WTC11 (cell line): Measurements from ENCODE around the gene NCKAP5.

Experiments
- CREB1 ChIP-seq: sonication (generic); formaldehyde crosslinking; IDR thresholded peaks from 2 replicates; pipeline ENCODE4 v1.8.0; 2023; ENCODE audit warnings: mild to moderate bottlenecking, missing genetic modification reagents
- CTCF ChIP-seq: fragments of 200-600 bp; IDR thresholded peaks from 2 replicates; pipeline ENCODE4 v1.8.0; 2022; ENCODE audit warnings: antibody characterized with exemption
- NFE2L1 ChIP-seq: sonication (generic); formaldehyde crosslinking; IDR thresholded peaks from 2 replicates; pipeline ENCODE4 v1.8.1; 2023; ENCODE audit warnings: missing genetic modification reagents
- RELA ChIP-seq: sonication (generic); formaldehyde crosslinking; IDR thresholded peaks from 2 replicates; pipeline ENCODE4 v1.8.1; 2022; ENCODE audit warnings: missing genetic modification reagents, mild to moderate bottlenecking, borderline replicate concordance
- SP1 ChIP-seq: sonication (generic); formaldehyde crosslinking; conservative IDR thresholded peaks from 2 replicates; pipeline ENCODE4 v1.8.1; 2022; ENCODE audit warnings: missing genetic modification reagents
- STAT6 ChIP-seq: sonication (generic); formaldehyde crosslinking; conservative IDR thresholded peaks from 2 replicates; pipeline ENCODE4 v1.8.1; 2023; ENCODE audit warnings: mild to moderate bottlenecking, low read depth, missing genetic modification reagents, moderate library complexity
- TEAD4 ChIP-seq: sonication (generic); formaldehyde crosslinking; IDR thresholded peaks from 2 replicates; pipeline ENCODE4 v1.8.0; 2022; ENCODE audit warnings: mild to moderate bottlenecking, missing genetic modification reagents
- ZMAT4 ChIP-seq: fragments of 250-450 bp; sonication (Bioruptor Pico); IDR thresholded peaks from 2 replicates; pipeline ENCODE4 v1.9.0; 2021; ENCODE audit warnings: mild to moderate bottlenecking
- ZNF423 ChIP-seq: fragments of 250-450 bp; sonication (Bioruptor Pico); IDR thresholded peaks from 2 replicates; pipeline ENCODE4 v2.1.2; 2022; ENCODE audit warnings: mild to moderate bottlenecking, moderate library complexity
- ZNF425 ChIP-seq: fragments of 250-450 bp; sonication (Bioruptor Pico); conservative IDR thresholded peaks from 2 replicates; pipeline ENCODE4 v1.9.0; 2021; ENCODE audit warnings: mild to moderate bottlenecking
- TF ChIP-seq, protein P1 (sequence below): sonication (generic); formaldehyde crosslinking; conservative IDR thresholded peaks from 2 replicates; pipeline ENCODE4 v1.8.1; 2022; ENCODE audit warnings: mild to moderate bottlenecking, missing genetic modification reagents
- TF ChIP-seq, protein P2 (sequence below): sonication (generic); formaldehyde crosslinking; IDR thresholded peaks from 2 replicates; pipeline ENCODE4 v1.8.0; 2022; ENCODE audit warnings: mild to moderate bottlenecking, missing genetic modification reagents
- TF ChIP-seq, protein P3 (sequence below): sonication (generic); formaldehyde crosslinking; IDR thresholded peaks from 2 replicates; pipeline ENCODE4 v1.8.1; 2023; ENCODE audit warnings: mild to moderate bottlenecking, missing genetic modification reagents

- TF ChIP-seq CTCF (no peak), ZNF425 (no peak), ZNF423 (CRISPR knock-in tag) (no peak), TEAD4 (CRISPR knock-in tag) (no peak), CREB1 (CRISPR knock-in tag) (no peak), STAT6 (CRISPR knock-in tag) (no peak), ZMAT4 (CRISPR knock-in tag) (no peak), RELA (CRISPR knock-in tag) (no peak), SP1 (CRISPR knock-in tag) (no peak), NFE2L1 (no peak)
- TF ChIP-seq, protein P1, sequence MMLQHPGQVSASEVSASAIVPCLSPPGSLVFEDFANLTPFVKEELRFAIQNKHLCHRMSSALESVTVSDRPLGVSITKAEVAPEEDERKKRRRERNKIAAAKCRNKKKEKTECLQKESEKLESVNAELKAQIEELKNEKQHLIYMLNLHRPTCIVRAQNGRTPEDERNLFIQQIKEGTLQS (CRISPR knock-in tag) = no peak
- TF ChIP-seq, protein P2, sequence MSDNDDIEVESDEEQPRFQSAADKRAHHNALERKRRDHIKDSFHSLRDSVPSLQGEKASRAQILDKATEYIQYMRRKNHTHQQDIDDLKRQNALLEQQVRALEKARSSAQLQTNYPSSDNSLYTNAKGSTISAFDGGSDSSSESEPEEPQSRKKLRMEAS (CRISPR knock-in tag) = no peak
- TF ChIP-seq, protein P3, sequence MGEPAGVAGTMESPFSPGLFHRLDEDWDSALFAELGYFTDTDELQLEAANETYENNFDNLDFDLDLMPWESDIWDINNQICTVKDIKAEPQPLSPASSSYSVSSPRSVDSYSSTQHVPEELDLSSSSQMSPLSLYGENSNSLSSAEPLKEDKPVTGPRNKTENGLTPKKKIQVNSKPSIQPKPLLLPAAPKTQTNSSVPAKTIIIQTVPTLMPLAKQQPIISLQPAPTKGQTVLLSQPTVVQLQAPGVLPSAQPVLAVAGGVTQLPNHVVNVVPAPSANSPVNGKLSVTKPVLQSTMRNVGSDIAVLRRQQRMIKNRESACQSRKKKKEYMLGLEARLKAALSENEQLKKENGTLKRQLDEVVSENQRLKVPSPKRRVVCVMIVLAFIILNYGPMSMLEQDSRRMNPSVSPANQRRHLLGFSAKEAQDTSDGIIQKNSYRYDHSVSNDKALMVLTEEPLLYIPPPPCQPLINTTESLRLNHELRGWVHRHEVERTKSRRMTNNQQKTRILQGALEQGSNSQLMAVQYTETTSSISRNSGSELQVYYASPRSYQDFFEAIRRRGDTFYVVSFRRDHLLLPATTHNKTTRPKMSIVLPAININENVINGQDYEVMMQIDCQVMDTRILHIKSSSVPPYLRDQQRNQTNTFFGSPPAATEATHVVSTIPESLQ (CRISPR knock-in tag) = no peak
These were observed 338.3 kb downstream of the NCKAP5 start for GRCh38 chr2:133229974-133230373.
